Activated CD4-positive, alpha-beta T cell treated with anti-CD3 and anti-CD28 coated beads for 1 hour (primary cell): Measurements from ENCODE around the gene CCR2.

Experiments used
- DNase-seq: peaks from one replicate; pipeline ENCODE4 v3.0.0-alpha.2; 2020

Gene CCR2

DNA sequence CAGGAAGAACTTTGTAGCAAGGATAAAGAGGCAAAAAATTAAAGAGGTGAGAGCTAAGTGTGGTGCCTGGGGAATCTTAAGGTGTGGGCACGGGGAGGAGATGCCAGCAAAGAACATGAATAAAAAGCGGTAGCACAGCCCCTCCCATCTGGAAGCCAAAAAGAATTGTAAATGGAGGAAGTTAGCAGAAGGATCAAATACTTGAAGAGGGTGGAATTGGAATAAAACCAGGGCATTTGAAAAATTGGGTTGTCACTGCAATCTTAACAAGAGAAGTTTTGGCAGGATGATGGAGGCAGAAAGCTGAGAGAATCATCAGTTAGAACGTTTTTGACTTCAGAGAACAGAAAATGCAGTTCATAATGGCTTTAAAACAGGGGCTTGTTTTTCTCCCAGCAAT is 2.4 kb downstream of the CCR2 start:
- DNase-seq, result no peak

DNA sequence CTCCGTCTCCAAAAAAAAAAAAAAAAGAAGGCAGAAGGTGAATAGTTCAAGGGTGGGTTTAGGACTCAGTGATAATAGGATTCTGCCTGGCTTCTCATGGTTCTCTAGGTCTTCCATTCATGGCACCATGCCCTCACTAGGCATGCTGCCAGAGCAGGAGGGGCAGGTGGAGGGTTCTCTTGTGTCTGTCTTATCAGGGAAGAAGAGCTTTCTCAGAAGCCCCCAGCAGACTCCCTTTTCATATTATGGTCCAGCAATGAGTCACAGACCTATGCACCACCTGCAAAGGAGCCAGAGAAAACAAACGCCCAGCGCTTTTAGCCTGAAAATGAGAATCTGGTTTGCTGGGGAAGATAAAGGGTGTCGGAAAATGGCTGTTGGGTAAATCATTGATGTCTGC is 3.0 kb downstream of the CCR2 start:
- no peak for DNase-seq

DNA sequence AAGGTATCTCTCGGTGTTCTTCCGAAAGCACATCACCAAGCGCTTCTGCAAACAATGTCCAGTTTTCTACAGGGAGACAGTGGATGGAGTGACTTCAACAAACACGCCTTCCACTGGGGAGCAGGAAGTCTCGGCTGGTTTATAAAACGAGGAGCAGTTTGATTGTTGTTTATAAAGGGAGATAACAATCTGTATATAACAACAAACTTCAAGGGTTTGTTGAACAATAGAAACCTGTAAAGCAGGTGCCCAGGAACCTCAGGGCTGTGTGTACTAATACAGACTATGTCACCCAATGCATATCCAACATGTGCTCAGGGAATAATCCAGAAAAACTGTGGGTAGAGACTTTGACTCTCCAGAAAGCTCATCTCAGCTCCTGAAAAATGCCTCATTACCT is 4.6 kb downstream of the CCR2 start:
- DNase-seq, result no peak

DNA sequence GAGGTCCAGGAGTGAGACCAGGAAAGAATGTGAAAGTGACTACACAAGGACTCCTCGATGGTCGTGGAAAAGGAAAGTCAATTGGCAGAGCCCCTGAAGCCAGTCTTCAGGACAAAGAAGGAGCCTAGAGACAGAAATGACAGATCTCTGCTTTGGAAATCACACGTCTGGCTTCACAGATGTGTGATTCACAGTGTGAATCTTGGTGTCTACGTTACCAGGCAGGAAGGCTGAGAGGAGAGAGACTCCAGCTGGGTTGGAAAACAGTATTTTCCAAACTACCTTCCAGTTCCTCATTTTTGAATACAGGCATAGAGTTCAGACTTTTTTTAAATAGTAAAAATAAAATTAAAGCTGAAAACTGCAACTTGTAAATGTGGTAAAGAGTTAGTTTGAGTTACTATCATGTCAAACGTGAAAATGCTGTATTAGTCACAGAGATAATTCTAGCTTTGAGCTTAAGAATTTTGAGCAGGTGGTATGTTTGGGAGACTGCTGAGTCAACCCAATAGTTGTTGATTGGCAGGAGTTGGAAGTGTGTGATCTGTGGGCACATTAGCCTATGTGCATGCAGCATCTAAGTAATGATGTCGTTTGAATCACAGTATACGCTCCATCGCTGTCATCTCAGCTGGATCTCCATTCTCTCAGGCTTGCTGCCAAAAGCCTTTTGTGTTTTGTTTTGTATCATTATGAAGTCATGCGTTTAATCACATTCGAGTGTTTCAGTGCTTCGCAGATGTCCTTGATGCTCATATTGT is 6.0 kb downstream of the CCR2 start:
- no peak for DNase-seq

DNA sequence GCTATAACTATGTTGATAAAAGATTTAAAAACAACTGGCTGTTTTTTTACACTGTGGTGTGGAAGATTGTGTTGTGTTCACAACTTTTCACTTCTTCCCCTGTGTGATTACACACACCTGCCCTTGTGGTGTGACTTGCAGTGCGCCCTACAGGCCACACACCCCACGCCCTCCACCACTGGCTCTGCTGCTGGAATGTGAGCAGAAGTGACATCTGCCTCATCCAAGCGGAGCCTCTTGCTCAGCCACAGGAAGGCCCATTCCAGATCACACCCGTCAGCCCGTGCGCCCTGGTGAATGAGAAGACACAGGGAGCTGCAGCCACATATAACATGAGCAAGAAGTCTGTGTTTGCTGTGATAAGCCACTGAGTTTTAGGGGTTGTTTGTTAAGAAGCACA is 7.0 kb downstream of the CCR2 start:
- DNase-seq, result no peak

DNA sequence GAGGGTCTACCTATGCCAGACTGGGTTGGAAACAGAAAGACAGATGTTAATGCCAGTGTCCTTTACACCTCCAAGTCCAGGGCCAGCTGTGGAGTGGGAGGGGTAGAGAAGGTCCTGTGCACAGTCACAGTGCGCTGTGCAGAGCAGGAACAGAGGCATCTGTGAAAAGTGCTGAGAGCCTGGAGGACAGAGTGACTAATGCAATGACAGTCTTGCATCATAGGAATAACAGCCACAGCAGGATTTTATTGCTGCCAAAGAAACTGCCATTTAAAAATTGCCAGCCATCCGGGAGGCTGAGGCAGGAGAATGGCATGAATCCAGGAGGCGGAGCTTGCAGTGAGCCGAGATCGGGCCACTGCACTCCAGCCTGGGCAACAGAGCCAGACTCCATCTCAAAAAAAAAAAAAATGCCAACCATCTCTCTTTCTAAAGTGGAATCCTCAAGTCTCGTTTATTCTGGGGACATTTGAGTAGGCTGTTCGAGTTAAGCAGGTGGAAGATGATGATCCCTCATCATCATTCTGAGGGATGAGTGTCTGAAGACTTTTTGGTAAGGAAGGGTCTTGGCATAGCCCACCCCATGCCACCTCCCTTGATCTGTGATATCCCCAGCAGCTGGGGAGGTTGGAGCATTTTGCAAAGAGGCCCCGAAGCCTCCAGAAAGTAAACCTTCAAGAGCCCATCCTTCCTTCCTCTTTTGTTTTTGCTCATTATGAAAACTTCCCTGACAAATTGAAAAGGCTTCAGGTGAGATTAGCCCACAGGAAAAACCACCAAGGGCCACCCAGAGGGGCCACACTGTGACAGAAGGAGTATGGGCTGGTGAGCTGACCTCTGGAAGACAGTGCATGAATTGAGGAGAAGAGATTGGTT is 7.7 kb downstream of the CCR2 start:
- DNase-seq, result no peak

DNA sequence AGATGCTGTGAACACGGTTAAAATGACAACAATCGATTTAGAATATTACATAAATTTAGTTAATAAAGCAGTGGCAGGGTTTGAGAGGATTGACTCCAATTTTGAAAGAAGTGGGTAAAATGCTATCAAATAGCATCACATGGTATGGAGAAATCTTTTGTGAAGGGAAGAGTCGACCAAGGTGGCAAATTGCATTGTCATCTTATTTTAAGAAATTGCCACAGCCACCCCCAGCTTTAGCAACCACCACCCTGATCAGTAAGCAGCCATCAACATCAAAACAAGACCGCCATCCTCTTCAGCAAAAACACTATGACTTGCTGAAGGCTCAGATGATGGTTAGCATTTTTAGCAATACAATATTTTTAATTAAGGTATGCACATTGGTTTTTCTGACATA is 11.1 kb downstream of the CCR2 start:
- no peak for DNase-seq

DNA sequence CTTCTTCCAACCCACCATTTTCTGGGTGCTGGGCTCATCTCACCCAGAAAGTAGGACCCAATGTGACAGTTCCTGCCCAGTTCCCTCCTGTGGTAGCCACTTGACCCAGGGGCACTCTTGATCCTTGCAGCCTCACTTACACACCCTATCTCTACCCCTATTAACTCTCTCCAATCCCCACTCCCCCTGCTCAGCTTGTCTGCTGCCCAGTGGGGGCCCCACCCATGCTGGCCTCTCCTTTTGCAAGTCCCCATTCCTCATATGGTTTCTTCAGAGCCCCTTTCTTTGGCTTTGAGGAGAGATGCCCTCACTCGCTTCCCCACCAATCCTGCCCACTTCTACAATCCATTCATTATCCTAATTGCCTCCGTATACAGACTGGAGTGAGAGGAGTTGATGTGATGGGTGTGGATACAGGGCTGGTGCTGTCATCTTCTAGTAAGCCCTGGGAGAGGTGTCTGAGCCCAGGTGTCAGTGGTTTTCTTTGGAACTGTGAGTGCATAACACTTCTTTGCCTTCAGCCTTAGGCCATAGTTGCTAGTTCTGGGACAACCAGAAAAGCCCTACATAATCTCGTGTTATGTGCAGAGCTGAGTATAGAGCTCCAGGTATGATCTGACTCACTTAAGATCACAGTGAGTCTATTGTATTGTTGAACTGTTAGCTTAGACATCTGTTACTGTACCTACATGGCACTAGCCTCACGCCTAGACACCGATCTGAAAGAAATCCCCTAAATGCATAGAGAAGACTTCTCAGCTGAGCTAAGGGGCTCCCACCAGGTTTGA is 12.0 kb downstream of the CCR2 start:
- DNase-seq, result no peak

DNA sequence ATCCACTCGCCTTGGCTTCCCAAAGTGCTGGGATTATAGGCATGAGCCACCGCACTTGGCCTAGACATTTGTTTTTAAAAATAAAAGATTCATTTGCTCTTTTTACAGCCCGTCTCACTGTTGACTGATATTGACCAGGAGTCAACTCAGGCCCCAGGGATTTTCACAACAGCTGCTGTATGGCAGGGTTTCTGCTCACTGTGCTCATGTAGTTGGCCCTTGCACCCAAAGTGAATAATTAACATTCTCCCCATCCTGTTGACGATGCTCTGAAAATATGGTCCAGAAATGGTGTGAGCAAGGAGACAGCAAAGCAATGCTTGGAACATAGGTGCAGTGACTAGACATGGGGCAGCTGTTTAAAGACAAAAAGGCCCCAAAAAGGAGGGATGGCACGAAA is 13.9 kb downstream of the CCR2 start:
- no peak for DNase-seq

DNA sequence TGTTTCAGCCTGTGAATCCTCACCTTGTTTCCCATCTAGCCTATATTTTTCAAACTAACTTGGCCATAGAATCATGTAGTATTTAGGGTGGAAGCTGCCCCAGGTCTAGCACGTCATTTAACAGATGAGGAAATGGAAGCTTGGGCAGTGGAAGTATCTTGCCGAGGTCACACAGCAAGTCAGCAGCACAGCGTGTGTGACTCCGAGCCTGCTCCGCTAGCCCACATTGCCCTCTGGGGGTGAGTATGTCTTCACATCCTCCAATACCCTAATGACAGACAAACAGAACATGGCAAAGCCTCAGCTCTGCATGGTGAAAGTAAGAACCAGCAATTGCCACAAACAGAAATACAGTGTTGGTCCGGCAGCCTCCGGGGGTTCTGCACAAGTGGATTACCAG is 14.7 kb downstream of the CCR2 start:
- DNase-seq, result peak; percentile 44

DNA sequence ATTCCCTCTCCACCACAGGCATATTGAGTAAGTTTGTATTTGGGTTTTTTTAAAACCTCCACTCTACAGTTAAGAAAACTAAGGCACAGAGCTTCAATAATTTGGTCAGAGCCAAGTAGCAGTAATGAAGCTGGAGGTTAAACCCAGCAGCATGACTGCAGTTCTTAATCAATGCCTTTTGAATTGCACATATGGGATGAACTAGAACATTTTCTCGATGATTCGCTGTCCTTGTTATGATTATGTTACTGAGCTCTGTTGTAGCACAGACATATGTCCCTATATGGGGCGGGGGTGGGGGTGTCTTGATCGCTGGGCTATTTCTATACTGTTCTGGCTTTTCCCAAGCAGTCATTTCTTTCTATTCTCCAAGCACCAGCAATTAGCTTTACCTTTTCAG is 15.2 kb downstream of the CCR2 start:
- DNase-seq, result no peak

DNA sequence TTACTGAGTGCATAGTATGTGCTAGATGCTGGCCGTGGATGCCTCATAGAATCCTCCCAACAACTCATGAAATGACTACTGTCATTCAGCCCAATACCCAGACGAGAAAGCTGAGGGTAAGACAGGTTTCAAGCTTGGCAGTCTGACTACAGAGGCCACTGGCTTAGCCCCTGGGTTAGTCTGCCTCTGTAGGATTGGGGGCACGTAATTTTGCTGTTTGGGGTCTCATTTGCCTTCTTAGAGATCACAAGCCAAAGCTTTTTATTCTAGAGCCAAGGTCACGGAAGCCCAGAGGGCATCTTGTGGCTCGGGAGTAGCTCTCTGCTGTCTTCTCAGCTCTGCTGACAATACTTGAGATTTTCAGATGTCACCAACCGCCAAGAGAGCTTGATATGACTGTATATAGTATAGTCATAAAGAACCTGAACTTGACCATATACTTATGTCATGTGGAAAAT is 15.8 kb downstream of the CCR2 start:
- no peak for DNase-seq

DNA sequence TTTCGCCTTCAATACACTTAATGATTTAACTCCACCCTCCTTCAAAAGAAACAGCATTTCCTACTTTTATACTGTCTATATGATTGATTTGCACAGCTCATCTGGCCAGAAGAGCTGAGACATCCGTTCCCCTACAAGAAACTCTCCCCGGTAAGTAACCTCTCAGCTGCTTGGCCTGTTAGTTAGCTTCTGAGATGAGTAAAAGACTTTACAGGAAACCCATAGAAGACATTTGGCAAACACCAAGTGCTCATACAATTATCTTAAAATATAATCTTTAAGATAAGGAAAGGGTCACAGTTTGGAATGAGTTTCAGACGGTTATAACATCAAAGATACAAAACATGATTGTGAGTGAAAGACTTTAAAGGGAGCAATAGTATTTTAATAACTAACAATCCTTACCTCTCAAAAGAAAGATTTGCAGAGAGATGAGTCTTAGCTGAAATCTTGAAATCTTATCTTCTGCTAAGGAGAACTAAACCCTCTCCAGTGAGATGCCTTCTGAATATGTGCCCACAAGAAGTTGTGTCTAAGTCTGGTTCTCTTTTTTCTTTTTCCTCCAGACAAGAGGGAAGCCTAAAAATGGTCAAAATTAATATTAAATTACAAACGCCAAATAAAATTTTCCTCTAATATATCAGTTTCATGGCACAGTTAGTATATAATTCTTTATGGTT is 17.1 kb downstream of the CCR2 start, which contains the start of gene CCR5:
CCR5 (plus strand) TSS at position 108 of the 680 bp plus-strand sequence. CDS start 1,957 bp downstream, outside the sequence.
- no peak for DNase-seq

DNA sequence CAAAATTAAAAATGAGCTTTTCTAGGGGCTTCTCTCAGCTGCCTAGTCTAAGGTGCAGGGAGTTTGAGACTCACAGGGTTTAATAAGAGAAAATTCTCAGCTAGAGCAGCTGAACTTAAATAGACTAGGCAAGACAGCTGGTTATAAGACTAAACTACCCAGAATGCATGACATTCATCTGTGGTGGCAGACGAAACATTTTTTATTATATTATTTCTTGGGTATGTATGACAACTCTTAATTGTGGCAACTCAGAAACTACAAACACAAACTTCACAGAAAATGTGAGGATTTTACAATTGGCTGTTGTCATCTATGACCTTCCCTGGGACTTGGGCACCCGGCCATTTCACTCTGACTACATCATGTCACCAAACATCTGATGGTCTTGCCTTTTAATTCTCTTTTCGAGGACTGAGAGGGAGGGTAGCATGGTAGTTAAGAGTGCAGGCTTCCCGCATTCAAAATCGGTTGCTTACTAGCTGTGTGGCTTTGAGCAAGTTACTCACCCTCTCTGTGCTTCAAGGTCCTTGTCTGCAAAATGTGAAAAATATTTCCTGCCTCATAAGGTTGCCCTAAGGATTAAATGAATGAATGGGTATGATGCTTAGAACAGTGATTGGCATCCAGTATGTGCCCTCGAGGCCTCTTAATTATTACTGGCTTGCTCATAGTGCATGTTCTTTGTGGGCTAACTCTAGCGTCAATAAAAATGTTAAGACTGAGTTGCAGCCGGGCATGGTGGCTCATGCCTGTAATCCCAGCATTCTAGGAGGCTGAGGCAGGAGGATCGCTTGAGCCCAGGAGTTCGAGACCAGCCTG is 17.8 kb downstream of the CCR2 start:
- DNase-seq, result no peak

DNA sequence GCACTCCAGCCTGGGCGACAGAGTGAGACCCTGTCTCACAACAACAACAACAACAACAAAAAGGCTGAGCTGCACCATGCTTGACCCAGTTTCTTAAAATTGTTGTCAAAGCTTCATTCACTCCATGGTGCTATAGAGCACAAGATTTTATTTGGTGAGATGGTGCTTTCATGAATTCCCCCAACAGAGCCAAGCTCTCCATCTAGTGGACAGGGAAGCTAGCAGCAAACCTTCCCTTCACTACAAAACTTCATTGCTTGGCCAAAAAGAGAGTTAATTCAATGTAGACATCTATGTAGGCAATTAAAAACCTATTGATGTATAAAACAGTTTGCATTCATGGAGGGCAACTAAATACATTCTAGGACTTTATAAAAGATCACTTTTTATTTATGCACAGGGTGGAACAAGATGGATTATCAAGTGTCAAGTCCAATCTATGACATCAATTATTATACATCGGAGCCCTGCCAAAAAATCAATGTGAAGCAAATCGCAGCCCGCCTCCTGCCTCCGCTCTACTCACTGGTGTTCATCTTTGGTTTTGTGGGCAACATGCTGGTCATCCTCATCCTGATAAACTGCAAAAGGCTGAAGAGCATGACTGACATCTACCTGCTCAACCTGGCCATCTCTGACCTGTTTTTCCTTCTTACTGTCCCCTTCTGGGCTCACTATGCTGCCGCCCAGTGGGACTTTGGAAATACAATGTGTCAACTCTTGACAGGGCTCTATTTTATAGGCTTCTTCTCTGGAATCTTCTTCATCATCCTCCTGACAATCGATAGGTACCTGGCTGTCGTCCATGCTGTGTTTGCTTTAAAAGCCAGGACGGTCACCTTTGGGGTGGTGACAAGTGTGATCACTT is 18.8 kb downstream of the CCR2 start:
- DNase-seq, result no peak

DNA sequence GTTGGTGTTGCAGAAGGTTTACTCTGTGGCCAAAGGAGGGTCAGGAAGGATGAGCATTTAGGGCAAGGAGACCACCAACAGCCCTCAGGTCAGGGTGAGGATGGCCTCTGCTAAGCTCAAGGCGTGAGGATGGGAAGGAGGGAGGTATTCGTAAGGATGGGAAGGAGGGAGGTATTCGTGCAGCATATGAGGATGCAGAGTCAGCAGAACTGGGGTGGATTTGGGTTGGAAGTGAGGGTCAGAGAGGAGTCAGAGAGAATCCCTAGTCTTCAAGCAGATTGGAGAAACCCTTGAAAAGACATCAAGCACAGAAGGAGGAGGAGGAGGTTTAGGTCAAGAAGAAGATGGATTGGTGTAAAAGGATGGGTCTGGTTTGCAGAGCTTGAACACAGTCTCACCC is 20.8 kb downstream of the CCR2 start:
- no peak for DNase-seq

DNA sequence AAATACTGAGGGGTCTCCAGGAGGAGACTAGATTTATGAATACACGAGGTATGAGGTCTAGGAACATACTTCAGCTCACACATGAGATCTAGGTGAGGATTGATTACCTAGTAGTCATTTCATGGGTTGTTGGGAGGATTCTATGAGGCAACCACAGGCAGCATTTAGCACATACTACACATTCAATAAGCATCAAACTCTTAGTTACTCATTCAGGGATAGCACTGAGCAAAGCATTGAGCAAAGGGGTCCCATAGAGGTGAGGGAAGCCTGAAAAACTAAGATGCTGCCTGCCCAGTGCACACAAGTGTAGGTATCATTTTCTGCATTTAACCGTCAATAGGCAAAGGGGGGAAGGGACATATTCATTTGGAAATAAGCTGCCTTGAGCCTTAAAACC is 21.3 kb downstream of the CCR2 start:
- no peak for DNase-seq

DNA sequence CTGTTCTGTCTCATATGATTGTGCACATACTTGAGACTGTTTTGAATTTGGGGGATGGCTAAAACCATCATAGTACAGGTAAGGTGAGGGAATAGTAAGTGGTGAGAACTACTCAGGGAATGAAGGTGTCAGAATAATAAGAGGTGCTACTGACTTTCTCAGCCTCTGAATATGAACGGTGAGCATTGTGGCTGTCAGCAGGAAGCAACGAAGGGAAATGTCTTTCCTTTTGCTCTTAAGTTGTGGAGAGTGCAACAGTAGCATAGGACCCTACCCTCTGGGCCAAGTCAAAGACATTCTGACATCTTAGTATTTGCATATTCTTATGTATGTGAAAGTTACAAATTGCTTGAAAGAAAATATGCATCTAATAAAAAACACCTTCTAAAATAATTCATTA is 21.9 kb downstream of the CCR2 start:
- no peak for DNase-seq

DNA sequence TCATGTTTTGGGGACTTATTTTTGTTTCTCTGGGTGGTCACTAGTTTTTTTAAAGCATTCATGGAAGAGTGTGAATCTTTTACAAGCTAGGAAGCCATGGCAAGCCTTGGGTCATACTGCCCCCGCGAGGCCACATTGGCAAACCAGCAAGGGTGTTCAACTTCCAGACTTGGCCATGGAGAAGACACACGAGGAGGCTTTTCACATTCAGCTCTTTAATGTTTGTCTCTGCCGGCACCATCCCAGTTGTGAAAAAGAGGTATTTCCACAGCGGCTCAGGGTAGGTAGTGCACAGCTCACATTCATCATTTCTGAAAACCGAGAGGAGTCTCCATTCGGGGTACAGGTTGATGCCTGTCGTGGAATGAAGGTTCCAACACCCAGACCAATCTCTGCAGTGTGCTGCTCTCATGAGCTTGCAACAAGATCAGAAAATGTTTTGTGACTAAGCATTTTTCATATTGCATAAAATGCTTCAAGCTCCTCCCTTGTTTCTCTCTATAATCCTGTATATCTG is 24.6 kb downstream of the CCR2 start:
- DNase-seq, result peak; percentile 44

DNA sequence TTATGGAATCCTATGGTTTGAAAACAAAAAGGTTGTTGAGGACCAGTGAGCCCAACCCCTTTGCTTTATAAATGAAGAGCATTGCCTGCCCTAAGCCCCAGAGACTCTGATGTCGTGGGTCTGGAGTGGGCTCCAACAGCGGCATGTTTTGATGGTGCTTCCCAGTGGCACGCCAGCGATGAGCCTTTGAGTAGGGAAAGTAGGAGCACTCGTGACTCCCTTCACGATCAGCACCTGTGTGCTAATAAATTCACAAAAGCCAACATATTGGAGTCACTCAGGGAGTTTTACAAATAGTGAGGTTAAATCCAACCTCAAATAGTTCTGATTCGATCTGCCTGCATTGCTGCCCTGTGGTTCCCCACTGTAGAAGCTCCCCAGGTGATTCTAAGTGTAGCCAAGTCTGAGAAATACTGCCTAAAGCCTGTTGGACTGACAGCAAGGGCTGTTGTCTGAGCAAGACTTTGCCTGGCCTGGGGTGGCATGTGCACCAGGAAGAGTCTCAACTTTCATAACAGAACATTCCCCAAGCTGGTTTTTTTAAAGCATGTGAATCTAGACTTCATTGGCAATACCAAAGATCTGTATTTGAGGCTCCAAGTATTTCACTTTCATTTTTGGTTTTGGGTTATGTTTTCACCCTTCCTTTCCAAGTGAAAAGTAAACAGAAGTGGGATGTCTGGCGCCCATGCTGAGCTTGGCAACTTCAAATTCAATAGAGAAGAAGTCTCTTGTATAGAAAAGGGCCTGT is 26.7 kb downstream of the CCR2 start:
- no peak for DNase-seq
